Measurements from ENCODE around the gene IL18.
"Not testable (repeated sequence)": the region's sequence is repeated elsewhere in the genome, so short reads cannot be mapped to it uniquely, and the experiment has no call there.

IL18 gene

GRCh38 chr11:112106070-112106469, 57.8 kb downstream of the IL18 start:
- DNase-seq (ENCODE audit: extremely low spot score): no peak
- POLR2A ChIA-PET: no interaction called here
- CTCF ChIA-PET: interaction anchor here (1.3 kb wide), 1 partner anchor 8 kb away, joined by 3 read pairs; no protein-coding TSS in a partner anchor
- TF ChIP-seq ELF4 (IDR thresholded peaks at IDR 0.05) (no peak), HDGF (IDR thresholded peaks at IDR 0.05; ENCODE audit: borderline replicate concordance) (no peak), ARNT (IDR thresholded peaks at IDR 0.05) (no peak), FOXM1 (IDR thresholded peaks at IDR 0.05; ENCODE audit: borderline replicate concordance) (no peak), SP1 (IDR thresholded peaks at IDR 0.05) (no peak)

GRCh38 chr11:112103446-112103845, 60.4 kb downstream of the IL18 start:
- POLR2A ChIA-PET: interaction anchor here (1.7 kb wide), 1 partner anchor 17 kb away, joined by 5 read pairs; the partner anchor contains the start of genes SDHD and TIMM8B
- TF ChIP-seq NFRKB (IDR thresholded peaks at IDR 0.05): no peak
- TF ChIP-seq FOXM1 (IDR thresholded peaks at IDR 0.05; ENCODE audit: borderline replicate concordance): no peak
- TF ChIP-seq FOXK2 (IDR thresholded peaks at IDR 0.05): no peak
- no peak for TF ChIP-seq SUZ12 (IDR thresholded peaks at IDR 0.05)
- TF ChIP-seq PKNOX1 (IDR thresholded peaks at IDR 0.05): no peak
- TF ChIP-seq ELF4 (IDR thresholded peaks at IDR 0.05): no peak
- no peak for TF ChIP-seq ARNT (IDR thresholded peaks at IDR 0.05)
- TF ChIP-seq BHLHE40 (IDR thresholded peaks at IDR 0.05; ENCODE audit: borderline replicate concordance): no peak
- TF ChIP-seq SP1 (IDR thresholded peaks at IDR 0.05): no peak
- no peak for TF ChIP-seq HDGF (IDR thresholded peaks at IDR 0.05; ENCODE audit: borderline replicate concordance)
- TF ChIP-seq L3MBTL2 (conservative IDR thresholded peaks at IDR 0.05): no peak
- TF ChIP-seq TARDBP (IDR thresholded peaks at IDR 0.05): no peak
- TF ChIP-seq FOXA1 (IDR thresholded peaks at IDR 0.05): no peak
- TF ChIP-seq LEF1 (IDR thresholded peaks at IDR 0.05; ENCODE audit: borderline replicate concordance): no peak
- no peak for TF ChIP-seq ZNF384 (IDR thresholded peaks at IDR 0.05)
- no peak for TF ChIP-seq CTBP1 (IDR thresholded peaks at IDR 0.05; ENCODE audit: borderline replicate concordance)
- CTCF ChIA-PET: interaction anchor here (1.2 kb wide), 1 partner anchor 9 kb away, joined by 4 read pairs; no protein-coding TSS in a partner anchor
- DNase-seq (ENCODE audit: extremely low spot score): no peak

GRCh38 chr11:112100462-112100861, 63.4 kb downstream of the IL18 start:
- DNase-seq (ENCODE audit: extremely low spot score): no peak
- TF ChIP-seq ELF4 (IDR thresholded peaks at IDR 0.05) (no peak), TARDBP (IDR thresholded peaks at IDR 0.05) (no peak), CTBP1 (IDR thresholded peaks at IDR 0.05; ENCODE audit: borderline replicate concordance) (no peak), FOXM1 (IDR thresholded peaks at IDR 0.05; ENCODE audit: borderline replicate concordance) (no peak), HDGF (IDR thresholded peaks at IDR 0.05; ENCODE audit: borderline replicate concordance) (no peak), LEF1 (IDR thresholded peaks at IDR 0.05; ENCODE audit: borderline replicate concordance) (no peak), ZNF384 (IDR thresholded peaks at IDR 0.05) (no peak), FOXK2 (IDR thresholded peaks at IDR 0.05) (no peak), PKNOX1 (IDR thresholded peaks at IDR 0.05) (no peak), BHLHE40 (IDR thresholded peaks at IDR 0.05; ENCODE audit: borderline replicate concordance) (no peak), SUZ12 (IDR thresholded peaks at IDR 0.05) (no peak), ARNT (IDR thresholded peaks at IDR 0.05) (no peak), FOXA1 (IDR thresholded peaks at IDR 0.05) (no peak)
- POLR2A ChIA-PET: interaction anchor here (1.3 kb wide), 1 partner anchor 14 kb away, joined by 5 read pairs; the partner anchor contains the start of genes SDHD and TIMM8B
- CTCF ChIA-PET: interaction anchor here (0.5 to 1.0 kb wide), 2 partner anchors 13 to 22 kb away, joined by 3 to 5 read pairs; no protein-coding TSS in a partner anchor

- TF ChIP-seq BHLHE40 (IDR thresholded peaks at IDR 0.05; ENCODE audit: borderline replicate concordance) (no peak), FOXK2 (IDR thresholded peaks at IDR 0.05) (no peak), HDGF (IDR thresholded peaks at IDR 0.05; ENCODE audit: borderline replicate concordance) (no peak), LEF1 (IDR thresholded peaks at IDR 0.05; ENCODE audit: borderline replicate concordance) (no peak), ARNT (IDR thresholded peaks at IDR 0.05) (no peak), TARDBP (IDR thresholded peaks at IDR 0.05) (no peak), FOXM1 (IDR thresholded peaks at IDR 0.05; ENCODE audit: borderline replicate concordance) (no peak), SUZ12 (IDR thresholded peaks at IDR 0.05) (no peak), NFRKB (IDR thresholded peaks at IDR 0.05) (no peak)
- POLR2A ChIA-PET: no interaction called here
- DNase-seq (ENCODE audit: extremely low spot score): no peak
- CTCF ChIA-PET: no interaction called here
Measured at GRCh38 chr11:112097734-112098528, 66.0 kb downstream of the IL18 start.

GRCh38 chr11:112096194-112096593, 67.7 kb downstream of the IL18 start:
- DNase-seq (ENCODE audit: extremely low spot score): no peak
- CTCF ChIA-PET: interaction anchor here (1.0 kb wide), 1 partner anchor 17 kb away, joined by 6 read pairs; no protein-coding TSS in a partner anchor
- POLR2A ChIA-PET: interaction anchor here (1.2 kb wide), 1 partner anchor 9 kb away, joined by 8 read pairs; the partner anchor contains the start of genes SDHD and TIMM8B
- no peak for TF ChIP-seq PKNOX1 (IDR thresholded peaks at IDR 0.05)
- no peak for TF ChIP-seq FOXK2 (IDR thresholded peaks at IDR 0.05)
- TF ChIP-seq TARDBP (IDR thresholded peaks at IDR 0.05): no peak
- no peak for TF ChIP-seq NFRKB (IDR thresholded peaks at IDR 0.05)
- no peak for TF ChIP-seq HDGF (IDR thresholded peaks at IDR 0.05; ENCODE audit: borderline replicate concordance)
- no peak for TF ChIP-seq L3MBTL2 (conservative IDR thresholded peaks at IDR 0.05)
- no peak for TF ChIP-seq SP1 (IDR thresholded peaks at IDR 0.05)
- TF ChIP-seq LEF1 (IDR thresholded peaks at IDR 0.05; ENCODE audit: borderline replicate concordance): no peak
- no peak for TF ChIP-seq ZNF384 (IDR thresholded peaks at IDR 0.05)
- TF ChIP-seq SUZ12 (IDR thresholded peaks at IDR 0.05): no peak
- TF ChIP-seq FOXM1 (IDR thresholded peaks at IDR 0.05; ENCODE audit: borderline replicate concordance): no peak
- TF ChIP-seq ELF4 (IDR thresholded peaks at IDR 0.05): no peak

- CTCF ChIA-PET; POLR2A ChIA-PET; DNase-seq (ENCODE audit: extremely low spot score): not testable (repeated sequence)
Measured at GRCh38 chr11:112095302-112095701, 68.6 kb downstream of the IL18 start.

All from HEK293T (cell line).